ENCODE data around the gene LAMP5. TPM values are rescaled to one million over a fixed set of nuclear protein-coding genes. Genes with fewer than 3 reads are reported as not detected.

Gene LAMP5
- total RNA-seq, 2 donors from 2014 or later = 0.14 to 0.34 TPM

DNA sequence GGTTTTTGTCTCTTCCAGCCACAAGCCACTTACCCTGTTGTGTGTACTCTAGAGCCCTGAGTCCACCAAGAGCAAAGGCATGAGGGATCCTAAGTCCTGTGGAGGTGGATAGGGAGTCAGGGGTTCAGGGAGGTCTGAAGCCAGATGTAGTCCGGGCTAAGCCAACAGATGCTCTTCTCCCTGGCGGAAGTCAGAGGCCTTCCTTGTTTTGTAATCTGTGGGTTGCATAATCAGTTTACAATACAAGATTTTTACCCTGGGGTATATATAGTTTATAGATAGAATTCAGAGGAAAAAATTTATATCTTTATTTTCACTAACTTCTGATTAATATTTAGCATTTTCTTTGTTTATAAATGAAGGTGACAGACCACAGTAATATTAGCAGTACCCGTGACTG lies 9.2 kb downstream of the LAMP5 start:
- H3K4me3 ChIP-seq = no peak overlapping the region
- TF ChIP-seq, protein P1, sequence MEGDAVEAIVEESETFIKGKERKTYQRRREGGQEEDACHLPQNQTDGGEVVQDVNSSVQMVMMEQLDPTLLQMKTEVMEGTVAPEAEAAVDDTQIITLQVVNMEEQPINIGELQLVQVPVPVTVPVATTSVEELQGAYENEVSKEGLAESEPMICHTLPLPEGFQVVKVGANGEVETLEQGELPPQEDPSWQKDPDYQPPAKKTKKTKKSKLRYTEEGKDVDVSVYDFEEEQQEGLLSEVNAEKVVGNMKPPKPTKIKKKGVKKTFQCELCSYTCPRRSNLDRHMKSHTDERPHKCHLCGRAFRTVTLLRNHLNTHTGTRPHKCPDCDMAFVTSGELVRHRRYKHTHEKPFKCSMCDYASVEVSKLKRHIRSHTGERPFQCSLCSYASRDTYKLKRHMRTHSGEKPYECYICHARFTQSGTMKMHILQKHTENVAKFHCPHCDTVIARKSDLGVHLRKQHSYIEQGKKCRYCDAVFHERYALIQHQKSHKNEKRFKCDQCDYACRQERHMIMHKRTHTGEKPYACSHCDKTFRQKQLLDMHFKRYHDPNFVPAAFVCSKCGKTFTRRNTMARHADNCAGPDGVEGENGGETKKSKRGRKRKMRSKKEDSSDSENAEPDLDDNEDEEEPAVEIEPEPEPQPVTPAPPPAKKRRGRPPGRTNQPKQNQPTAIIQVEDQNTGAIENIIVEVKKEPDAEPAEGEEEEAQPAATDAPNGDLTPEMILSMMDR (IDR thresholded peaks at IDR 0.05) = no peak
- no peak for TF ChIP-seq POLR2AphosphoS5 (IDR thresholded peaks at IDR 0.05)
- no peak for TF ChIP-seq POLR2A (IDR thresholded peaks at IDR 0.05)
- H3K27ac ChIP-seq = no peak overlapping the region
- H3K27me3 ChIP-seq (replicated peaks; ENCODE audit: insufficient read depth) = no peaks in the 10 kb centered on the region
- H3K36me3 ChIP-seq = no peaks in the 10 kb centered on the region
- no peaks in the 10 kb centered on the region for H3K4me1 ChIP-seq (replicated peaks)
- no peak for DNase-seq (ENCODE audit: low spot score)
- intact Hi-C loops (cut with DNase I) = no loop called here
- 90% methylated on average over 3 of the region's 3 CpGs for WGBS
- H3K9me3 ChIP-seq = no peaks in the 10 kb centered on the region

DNA sequence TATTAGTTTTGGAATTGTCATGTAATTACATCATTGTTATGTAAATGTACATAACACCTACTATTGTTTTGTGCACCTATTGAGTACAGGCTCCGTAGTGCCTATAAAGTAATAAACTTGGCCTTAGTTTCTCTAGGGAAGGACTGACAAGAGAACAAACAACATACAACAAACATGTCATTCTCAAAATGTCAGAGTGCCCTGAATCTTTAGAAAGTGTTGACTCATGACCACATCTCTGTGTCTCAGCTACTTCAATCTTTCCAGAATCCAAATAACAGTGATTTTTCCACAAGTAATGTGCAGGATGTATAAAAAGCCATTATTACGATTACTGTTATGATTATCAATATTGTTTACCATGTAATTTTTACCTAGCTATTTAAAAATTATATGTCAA lies 17.2 kb downstream of the LAMP5 start:
- Histone ChIP-seq H3K4me1 (replicated peaks) (no peaks in the 10 kb centered on the region), H3K27me3 (replicated peaks; ENCODE audit: insufficient read depth) (no peaks in the 10 kb centered on the region), H3K4me3 (no peak overlapping the region), H3K27ac (no peak overlapping the region), H3K9me3 (no peaks in the 10 kb centered on the region), H3K36me3 (no peaks in the 10 kb centered on the region)
- intact Hi-C loops (cut with DNase I) = no loop called here
- TF ChIP-seq, protein P1 (IDR thresholded peaks at IDR 0.05) = no peak
- no peak for TF ChIP-seq POLR2AphosphoS5 (IDR thresholded peaks at IDR 0.05)
- no peak for TF ChIP-seq POLR2A (IDR thresholded peaks at IDR 0.05)
- DNase-seq (ENCODE audit: low spot score) = no peak
- WGBS = 59% methylated on average over 2 of the region's 2 CpGs

DNA sequence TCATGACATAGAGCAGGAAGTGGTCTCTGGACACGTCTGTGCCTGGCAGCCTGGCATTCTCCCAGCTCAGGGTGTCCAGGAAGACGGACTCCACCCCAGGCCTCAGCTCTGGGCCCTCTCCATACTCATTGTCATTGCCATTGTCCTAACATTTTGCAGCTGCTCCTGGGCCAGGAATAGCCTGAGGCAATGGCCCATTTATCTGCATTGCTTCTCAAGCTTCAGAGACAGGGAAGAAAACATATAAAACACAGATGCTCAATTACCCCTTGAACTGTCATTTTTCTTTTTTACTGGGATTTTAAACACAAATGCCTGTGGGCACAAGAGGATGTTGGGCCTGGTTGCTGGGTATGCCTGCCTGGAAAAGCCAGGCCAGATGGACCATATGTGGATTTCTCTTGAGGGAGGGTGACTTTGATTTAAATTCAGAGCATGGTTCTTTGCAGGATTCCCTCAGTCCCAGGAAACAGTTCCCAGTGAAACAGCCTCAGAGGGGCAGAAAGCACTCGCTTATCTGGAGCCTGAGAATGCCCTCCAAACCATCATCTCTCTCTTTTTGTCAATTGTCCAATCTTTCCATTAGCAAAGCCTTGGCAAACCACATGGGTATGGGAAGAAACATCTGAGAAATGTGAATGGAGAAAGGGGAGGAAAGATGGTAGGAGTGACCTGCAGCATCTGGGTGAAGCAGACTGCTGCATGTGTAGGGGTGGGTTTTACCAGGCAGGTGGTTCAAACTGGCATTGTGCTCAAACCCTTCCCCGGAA lies 17.9 kb downstream of the LAMP5 start:
- Histone ChIP-seq H3K36me3 (no peaks in the 10 kb centered on the region), H3K9me3 (no peaks in the 10 kb centered on the region), H3K4me1 (replicated peaks) (no peaks in the 10 kb centered on the region), H3K4me3 (no peak overlapping the region), H3K27me3 (replicated peaks; ENCODE audit: insufficient read depth) (no peaks in the 10 kb centered on the region), H3K27ac (no peak overlapping the region)
- DNase-seq (ENCODE audit: low spot score) = no peak
- 51% methylated on average over 4 of the region's 4 CpGs for WGBS
- intact Hi-C loops (cut with DNase I) = no loop called here
- TF ChIP-seq POLR2A (IDR thresholded peaks at IDR 0.05) (no peak), POLR2AphosphoS5 (IDR thresholded peaks at IDR 0.05) (no peak)
- TF ChIP-seq, protein P1 (IDR thresholded peaks at IDR 0.05) = no peak

DNA sequence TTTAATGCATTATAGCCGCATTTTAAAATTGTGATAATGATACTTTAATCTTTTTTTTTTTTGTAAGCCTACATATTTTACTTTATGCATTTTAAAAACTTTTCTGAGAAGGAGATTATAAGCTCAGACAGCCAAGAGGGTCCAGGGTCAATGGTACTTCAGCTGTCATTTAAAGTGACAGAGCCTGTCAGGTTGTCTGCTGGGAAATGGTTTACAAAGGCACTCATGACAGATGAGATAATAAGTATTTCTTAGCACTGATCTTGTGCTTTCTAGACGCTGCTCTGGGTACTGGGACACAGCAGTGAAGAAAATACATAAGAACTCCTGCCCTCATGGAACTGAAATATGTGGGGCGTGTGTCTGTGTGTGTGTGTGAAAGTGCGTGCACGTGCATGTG lies 19.6 kb downstream of the LAMP5 start:
- H3K9me3 ChIP-seq = no peaks in the 10 kb centered on the region
- no peaks in the 10 kb centered on the region for H3K27me3 ChIP-seq (replicated peaks; ENCODE audit: insufficient read depth)
- H3K36me3 ChIP-seq = no peaks in the 10 kb centered on the region
- WGBS = 92% methylated on average over 5 of the region's 5 CpGs
- intact Hi-C loops (cut with DNase I) = no loop called here
- H3K4me3 ChIP-seq = no peak overlapping the region
- no peak overlapping the region for H3K27ac ChIP-seq
- no peak for DNase-seq (ENCODE audit: low spot score)
- TF ChIP-seq POLR2AphosphoS5 (IDR thresholded peaks at IDR 0.05) = no peak
- TF ChIP-seq, protein P1 (IDR thresholded peaks at IDR 0.05) = no peak
- no peak for TF ChIP-seq POLR2A (IDR thresholded peaks at IDR 0.05)
- H3K4me1 ChIP-seq (replicated peaks) = no peaks in the 10 kb centered on the region

DNA sequence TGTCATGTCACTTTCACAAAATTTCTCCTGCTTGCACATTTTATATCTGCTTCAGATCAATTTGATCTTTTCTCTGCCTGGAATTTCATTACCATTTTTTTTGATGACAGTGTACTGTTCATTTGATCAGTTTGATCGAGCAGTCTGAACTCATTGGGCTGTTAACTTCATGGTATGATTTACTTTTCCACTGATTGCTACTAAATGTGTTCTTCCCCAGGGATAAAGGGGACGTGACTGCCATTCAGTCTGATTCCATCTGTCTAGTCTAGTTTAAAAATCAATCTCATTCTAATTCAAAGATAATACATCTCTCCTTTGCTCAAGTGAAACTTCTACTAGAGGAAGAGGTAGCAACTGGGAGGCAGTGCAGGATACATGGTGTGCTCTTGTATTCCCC lies 21.1 kb downstream of the LAMP5 start:
- intact Hi-C loops (cut with DNase I) = no loop called here
- Histone ChIP-seq H3K4me1 (replicated peaks) (no peaks in the 10 kb centered on the region), H3K36me3 (no peaks in the 10 kb centered on the region), H3K9me3 (no peaks in the 10 kb centered on the region), H3K27ac (no peak overlapping the region), H3K27me3 (replicated peaks; ENCODE audit: insufficient read depth) (no peaks in the 10 kb centered on the region), H3K4me3 (no peak overlapping the region)
- TF ChIP-seq POLR2AphosphoS5 (IDR thresholded peaks at IDR 0.05) = no peak
- TF ChIP-seq POLR2A (IDR thresholded peaks at IDR 0.05) = no peak
- TF ChIP-seq, protein P1 (IDR thresholded peaks at IDR 0.05) = no peak
- no peak for DNase-seq (ENCODE audit: low spot score)
- 93% methylated on average over 2 of the region's 2 CpGs for WGBS

All from prostate gland (tissue), 2 donors.